GM21529 (cell line): ENCODE data around the gene LCN15.
"Not testable (repeated sequence)": the region's sequence is repeated elsewhere in the genome, so short reads cannot be mapped to it uniquely, and the experiment has no call there.

Source experiments
- ATAC-seq: cut with Tn5 transposase; IDR thresholded peaks from one replicate; pipeline ENCODE4 v1.9.1; 2021; ENCODE audit not compliant: unreplicated experiment

The LCN15 gene

DNA sequence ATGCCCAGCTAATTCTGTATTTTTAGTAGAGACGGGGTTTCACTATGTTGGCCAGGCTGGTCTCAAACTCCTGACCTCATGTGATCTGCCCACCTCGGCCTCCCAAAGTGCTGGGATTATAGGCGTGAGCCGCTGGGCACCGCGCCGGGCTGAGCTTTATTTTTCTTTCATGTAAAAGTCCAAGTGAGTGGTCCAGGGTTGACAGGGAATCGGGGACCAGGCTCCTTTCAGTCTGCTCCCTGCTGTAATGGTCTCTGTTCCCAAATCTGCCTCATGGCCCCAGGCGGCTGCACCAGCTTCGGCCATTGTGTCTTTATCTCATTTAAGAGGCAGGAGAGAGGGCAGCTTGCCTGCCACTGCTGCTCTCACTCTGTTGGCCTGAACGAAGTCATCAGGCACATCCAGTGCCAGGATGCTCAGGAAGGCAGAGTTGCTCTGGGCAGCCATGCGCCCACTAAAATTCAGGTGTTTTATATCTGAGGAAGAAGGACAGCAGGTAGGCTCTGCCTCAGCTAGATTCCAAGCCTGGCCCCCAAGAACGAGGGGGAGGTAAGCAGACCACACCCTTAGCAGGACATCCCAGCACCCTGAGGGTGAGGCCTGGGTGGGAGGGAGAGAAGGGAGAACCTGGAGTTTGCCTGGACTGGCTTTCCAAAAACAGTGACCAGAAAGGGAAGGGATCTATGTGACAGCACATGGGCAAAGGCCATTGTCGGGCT lies 30.1 kb upstream of the LCN15 start:
- ATAC-seq: no peak

- ATAC-seq: no peak
Observed at GRCh38 chr9:136793086-136793946, 29.0 kb upstream of the LCN15 start.

- ATAC-seq: no peak
Observed at GRCh38 chr9:136792321-136793085, 28.2 kb upstream of the LCN15 start.

DNA sequence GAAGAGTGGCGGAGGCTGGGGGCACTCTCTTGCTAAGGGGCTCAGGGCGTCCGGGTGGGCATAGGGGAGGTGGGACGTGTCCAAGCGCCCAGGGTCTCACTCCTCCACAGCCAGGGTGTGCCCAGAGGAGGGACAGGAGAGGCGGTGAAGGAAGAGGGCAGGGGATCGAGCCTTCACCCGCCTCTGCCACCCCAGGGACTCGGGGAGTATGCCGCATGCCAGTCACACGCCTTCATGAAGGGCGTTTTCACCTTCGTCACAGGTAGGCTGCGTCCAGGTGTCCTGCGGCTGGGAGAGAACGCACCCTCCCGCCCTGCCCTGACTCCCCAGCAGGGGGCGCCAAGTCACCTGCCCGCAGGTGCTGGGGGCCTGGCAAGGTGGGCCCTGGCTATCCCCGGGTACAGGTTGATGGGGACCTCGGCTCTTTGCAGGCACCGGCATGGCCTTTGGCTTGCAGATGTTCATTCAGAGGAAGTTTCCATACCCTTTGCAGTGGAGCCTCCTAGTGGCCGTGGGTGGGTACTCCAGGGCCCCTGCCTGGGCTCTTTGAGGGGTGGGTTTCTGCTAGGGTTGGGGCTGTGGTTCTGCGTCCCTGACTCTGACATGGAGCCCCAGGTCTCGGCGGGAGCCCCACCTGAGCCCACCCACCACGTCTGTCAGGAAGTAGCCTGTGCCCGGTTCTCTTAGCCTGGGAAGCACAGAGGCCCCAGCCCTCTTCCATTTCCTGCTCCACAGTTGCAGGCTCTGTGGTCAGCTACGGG lies 27.4 kb upstream of the LCN15 start:
- peak; percentile 14 for ATAC-seq

- peak; percentile 80 for ATAC-seq
Observed at GRCh38 chr9:136790640-136791515, 26.6 kb upstream of the LCN15 start, which contains the start of gene TMEM141. TSS of gene TMEM141 (plus strand) at chr9:136791344. CDS start at chr9:136791371, 27 bp downstream.

GRCh38 chr9:136789523-136789937 lies 25.2 kb upstream of the LCN15 start:
- no peak for ATAC-seq

DNA sequence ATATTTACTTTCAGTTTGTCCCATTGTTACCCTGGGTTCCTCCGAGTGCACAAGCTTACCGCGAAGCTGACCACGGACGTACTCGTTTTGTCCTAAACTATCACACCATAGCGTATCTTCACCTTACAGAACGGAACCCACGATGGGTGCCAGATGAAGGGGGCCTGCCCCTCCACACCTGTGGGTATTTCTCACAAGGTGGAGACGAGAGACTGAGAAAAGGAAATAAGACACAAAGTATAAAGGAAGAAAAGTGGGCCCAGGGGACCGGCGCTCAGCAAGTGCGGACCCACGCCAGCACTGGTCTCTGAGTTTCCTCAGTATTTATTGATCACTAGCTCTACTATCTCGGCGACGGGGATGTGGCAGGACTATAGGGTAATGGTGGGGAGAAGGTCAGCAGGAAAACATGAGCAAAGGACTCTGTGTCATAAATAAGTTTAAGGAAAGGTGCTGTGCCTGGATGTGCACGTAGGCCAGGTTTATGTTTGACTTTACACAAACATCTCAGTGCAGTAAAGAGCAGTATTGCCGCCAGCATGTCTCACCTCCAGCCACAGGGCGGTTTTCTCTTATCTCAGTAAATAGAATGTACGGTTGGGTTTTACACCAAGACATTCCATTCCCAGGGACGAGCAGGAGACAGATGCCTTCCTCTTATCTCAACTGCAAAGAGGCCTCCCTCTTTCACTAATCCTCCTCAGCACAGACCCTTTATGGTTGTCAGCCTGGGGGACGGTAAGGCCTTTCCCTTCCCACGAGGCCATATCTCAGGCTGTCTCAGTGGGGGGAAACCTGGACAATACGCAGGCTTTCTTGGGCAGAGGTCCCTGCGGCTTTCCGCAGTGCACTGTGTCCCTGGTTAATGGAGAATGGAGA lies 24.6 kb upstream of the LCN15 start:
- ATAC-seq: not testable (repeated sequence)

DNA sequence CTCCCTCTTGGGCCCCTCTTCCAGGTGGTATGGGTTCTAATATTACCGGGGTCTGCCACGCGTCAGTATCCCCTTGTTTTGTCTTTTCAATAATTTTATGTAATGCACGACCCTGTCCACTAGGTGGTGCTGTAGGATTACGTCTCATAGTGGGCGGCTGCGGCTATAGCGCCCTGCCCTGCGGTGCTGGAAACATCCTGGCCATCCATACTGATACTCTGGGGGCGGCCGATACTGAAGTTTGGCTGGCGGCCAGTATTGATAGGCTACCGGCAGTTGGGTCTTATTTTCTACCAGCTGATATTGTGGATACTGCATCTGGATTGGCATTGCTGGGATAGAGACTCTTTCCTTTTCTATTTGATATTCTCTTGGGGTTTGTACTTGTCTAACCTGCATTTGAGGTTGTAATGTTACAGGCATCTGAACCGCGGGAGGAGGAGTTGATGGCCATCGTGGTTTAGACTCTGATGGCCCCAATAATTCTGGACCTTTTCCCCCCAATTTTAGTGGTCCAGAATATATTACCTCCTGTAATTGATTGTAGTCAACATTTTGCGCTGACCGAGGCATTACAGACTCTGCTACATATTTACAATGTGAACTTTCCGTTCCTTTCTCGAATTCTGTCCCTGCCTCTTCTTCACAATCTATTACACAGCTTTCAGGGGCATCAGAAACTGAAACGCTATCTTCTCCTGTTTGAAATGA lies 23.5 kb upstream of the LCN15 start:
- ATAC-seq: no peak

DNA sequence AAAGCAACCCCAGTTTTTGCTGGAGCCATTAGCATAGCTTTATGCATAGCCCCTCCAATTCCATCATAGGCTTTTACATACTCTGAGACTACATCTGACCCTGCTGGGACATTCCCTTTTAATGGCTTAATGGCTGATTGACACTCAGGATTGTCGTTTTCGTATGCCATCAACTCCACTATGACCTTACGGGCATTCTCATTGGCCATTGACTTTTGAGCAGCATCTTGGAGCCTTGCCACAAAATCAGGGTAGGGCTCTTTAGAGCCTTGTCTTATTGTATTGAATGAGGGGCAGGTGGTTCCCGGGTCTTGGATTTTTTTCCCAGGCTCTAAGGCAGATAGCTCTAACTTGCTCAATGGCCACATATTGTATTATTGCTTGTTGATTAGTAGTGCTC lies 22.7 kb upstream of the LCN15 start:
- ATAC-seq: not testable (repeated sequence)

- ATAC-seq: no peak
Observed at GRCh38 chr9:136786451-136786850, 22.1 kb upstream of the LCN15 start.

- ATAC-seq: not testable (repeated sequence)
Observed at GRCh38 chr9:136785565-136786355, 21.4 kb upstream of the LCN15 start.

GRCh38 chr9:136784997-136785361 lies 20.7 kb upstream of the LCN15 start:
- no peak for ATAC-seq

DNA sequence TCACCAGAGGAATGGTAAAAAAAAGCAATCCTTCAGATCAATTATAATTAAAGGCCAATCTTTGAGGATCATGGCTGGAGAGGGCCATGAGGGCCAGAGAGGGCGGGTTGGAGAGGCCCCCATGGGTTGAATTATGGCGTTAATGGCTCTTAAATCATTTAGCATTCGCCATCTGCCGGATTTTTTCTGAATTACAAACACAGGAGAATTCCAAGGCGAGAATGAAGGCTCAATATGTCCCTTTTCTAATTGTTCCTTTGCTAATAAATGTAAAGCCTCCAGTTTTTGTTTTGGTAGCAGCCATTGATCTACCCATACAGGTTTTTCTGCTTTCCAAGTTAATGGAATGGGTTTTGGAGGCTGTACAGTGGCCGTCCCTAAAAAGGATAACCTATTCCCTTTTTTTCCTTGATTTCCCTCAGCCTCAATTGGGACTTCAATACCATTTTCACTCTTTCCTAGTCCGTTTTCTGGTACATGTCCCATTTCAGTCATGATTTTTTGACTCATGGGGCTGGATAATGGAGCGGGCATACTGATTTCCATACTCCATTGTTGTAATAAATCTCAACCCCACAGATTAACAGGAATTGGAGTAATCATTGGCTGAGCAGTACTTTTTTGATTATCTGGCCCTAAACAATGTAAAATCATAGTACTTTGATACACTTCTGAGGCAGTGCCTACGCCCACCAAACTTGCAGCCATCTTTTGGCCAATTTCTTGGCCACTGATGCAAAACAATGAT lies 20.1 kb upstream of the LCN15 start:
- no peak for ATAC-seq

DNA sequence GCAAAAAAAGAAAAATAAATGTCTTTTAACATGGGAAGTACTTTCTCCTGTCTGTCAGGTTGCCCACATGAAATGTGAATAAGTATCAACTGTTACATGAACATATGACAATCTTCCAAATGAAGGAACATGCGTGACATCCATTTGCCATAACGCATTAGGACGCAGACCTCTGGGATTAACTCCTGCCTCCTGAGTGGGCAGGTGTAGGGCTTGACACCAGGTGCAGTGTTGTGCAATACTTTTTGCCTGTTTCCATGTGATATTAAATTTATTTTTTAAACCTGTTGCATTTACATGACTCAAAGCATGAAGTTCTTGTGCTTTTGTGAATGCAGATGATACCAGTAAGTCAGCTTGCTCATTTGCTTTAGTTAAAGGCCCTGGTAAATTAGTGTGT lies 18.1 kb upstream of the LCN15 start:
- no peak for ATAC-seq

GRCh38 chr9:136779808-136780207 lies 15.5 kb upstream of the LCN15 start:
- no peak for ATAC-seq

DNA sequence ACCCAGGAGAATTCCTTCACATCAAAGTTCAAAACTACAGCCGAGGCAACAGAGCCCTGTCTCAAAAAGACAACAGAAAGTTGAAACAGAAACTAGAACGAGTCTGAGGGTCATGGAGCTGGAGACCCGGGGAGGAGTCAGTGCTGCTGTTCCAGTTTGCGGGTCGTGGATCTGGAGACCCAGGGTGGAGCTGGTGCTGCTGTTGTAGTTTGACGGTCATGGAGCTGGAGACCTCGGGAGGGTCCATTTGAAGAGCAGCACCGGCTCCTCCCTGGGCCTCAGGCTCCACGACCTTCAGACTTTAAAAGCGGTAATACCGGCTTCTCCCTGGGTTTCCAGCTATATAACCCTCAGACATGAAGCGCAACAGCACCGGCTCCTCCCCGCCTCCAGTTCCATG lies 13.0 kb upstream of the LCN15 start:
- no peak for ATAC-seq

GRCh38 chr9:136776947-136777346 lies 12.6 kb upstream of the LCN15 start:
- no peak for ATAC-seq
